Measurements from ENCODE around the gene FADS2.

The FADS2 gene

GRCh38 chr11:61905801-61906521 lies 77.9 kb downstream of the FADS2 start:
- POLR2A ChIA-PET: no interaction called here
- no peak for DNase-seq (ENCODE audit: extremely low spot score)
- CTCF ChIA-PET: no interaction called here
- no peak for TF ChIP-seq FOXK2 (IDR thresholded peaks at IDR 0.05)
- no peak for TF ChIP-seq BHLHE40 (IDR thresholded peaks at IDR 0.05; ENCODE audit: borderline replicate concordance)
- no peak for TF ChIP-seq SUZ12 (IDR thresholded peaks at IDR 0.05)
- TF ChIP-seq CTBP1 (IDR thresholded peaks at IDR 0.05; ENCODE audit: borderline replicate concordance): no peak
- TF ChIP-seq FOXM1 (IDR thresholded peaks at IDR 0.05; ENCODE audit: borderline replicate concordance): no peak

- no peak for DNase-seq (ENCODE audit: extremely low spot score)
- ChIA-PET CTCF (interaction anchor here (1.3 to 2.4 kb wide), 2 partner anchors 7 to 41 kb away, joined by 6 to 21 read pairs; no protein-coding TSS in a partner anchor), POLR2A (no interaction called here)
- TF ChIP-seq ARNT (IDR thresholded peaks at IDR 0.05): no peak
Observed at GRCh38 chr11:61906522-61906909, 78.4 kb downstream of the FADS2 start.

GRCh38 chr11:61907282-61907681 lies 79.2 kb downstream of the FADS2 start:
- TF ChIP-seq LEF1 (IDR thresholded peaks at IDR 0.05; ENCODE audit: borderline replicate concordance) (no peak), HDGF (IDR thresholded peaks at IDR 0.05; ENCODE audit: borderline replicate concordance) (no peak), NFRKB (IDR thresholded peaks at IDR 0.05) (no peak), TARDBP (IDR thresholded peaks at IDR 0.05) (no peak), FOXK2 (IDR thresholded peaks at IDR 0.05) (no peak), ZNF384 (IDR thresholded peaks at IDR 0.05) (no peak), PKNOX1 (IDR thresholded peaks at IDR 0.05) (no peak), SUZ12 (IDR thresholded peaks at IDR 0.05) (no peak), CTBP1 (IDR thresholded peaks at IDR 0.05; ENCODE audit: borderline replicate concordance) (no peak)
- ChIA-PET POLR2A (interaction anchor here (0.7 to 1.2 kb wide), 3 partner anchors 42 to 61 kb away, joined by 3 read pairs; partner anchors contain the start of gene FTH1), CTCF (interaction anchor here (1.3 to 2.4 kb wide), 2 partner anchors 8 to 40 kb away, joined by 6 to 21 read pairs; no protein-coding TSS in a partner anchor)

DNA sequence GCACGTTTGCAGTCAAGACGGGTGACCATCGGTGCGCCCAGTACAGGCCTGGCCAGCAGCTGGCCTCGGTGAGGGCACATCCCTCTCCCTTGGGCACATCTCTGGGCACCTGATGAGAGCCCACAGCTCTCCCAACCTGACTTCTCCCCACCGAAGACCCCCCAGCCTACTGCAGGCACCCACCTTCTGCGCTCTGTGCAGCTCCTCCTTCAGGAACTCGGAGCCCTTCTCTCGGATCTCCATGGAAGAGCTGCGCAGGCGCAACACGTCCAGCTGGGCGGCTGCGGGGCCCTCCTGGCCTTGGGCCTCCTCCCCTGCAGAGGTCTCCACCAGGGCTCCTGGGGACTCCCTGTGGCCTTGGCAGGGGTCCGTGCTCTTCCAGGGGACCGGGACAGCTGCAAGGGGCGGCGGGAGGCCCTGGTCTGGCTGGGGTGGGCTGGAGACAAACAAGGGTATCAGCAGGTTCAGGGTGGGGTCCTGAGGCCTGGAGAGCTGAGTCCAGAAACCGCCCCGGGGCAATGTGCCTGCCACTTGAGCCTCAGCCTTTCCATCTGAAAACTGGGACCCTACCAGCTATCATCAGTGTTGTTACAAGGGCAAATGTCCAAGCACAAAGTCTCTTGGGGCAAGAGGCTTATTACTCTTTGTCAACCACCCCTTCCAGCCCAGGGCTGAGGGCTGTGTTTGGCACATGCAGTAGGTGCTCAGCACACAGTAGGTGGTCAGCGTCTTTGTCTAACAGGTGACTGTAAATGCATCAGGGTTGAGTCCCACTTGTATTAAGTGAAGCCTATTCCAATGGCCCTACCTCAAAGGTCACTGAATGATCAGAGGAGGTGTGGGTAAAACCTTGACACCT lies 80.0 kb downstream of the FADS2 start:
- TF ChIP-seq NFRKB (IDR thresholded peaks at IDR 0.05): no peak
- no peak for TF ChIP-seq ELF4 (IDR thresholded peaks at IDR 0.05)
- no peak for TF ChIP-seq LEF1 (IDR thresholded peaks at IDR 0.05; ENCODE audit: borderline replicate concordance)
- no peak for TF ChIP-seq FOXK2 (IDR thresholded peaks at IDR 0.05)
- no peak for TF ChIP-seq BHLHE40 (IDR thresholded peaks at IDR 0.05; ENCODE audit: borderline replicate concordance)
- no peak for TF ChIP-seq TARDBP (IDR thresholded peaks at IDR 0.05)
- no peak for TF ChIP-seq PKNOX1 (IDR thresholded peaks at IDR 0.05)
- no peak for TF ChIP-seq ZNF384 (IDR thresholded peaks at IDR 0.05)
- TF ChIP-seq FOXA1 (IDR thresholded peaks at IDR 0.05): no peak
- no peak for DNase-seq (ENCODE audit: extremely low spot score)
- POLR2A ChIA-PET: interaction anchor here (0.7 to 1.2 kb wide), 4 partner anchors 41 to 60 kb away, joined by 3 read pairs; partner anchors contain the start of gene FTH1
- CTCF ChIA-PET: interaction anchor here (1.1 to 2.4 kb wide), 3 partner anchors 9 to 39 kb away, joined by 4 to 21 read pairs (median 6); no protein-coding TSS in a partner anchor

More at GRCh38 chr11:61907282-61907681, 79.2 kb downstream of the FADS2 start:
- no peak for DNase-seq (ENCODE audit: extremely low spot score)

DNA sequence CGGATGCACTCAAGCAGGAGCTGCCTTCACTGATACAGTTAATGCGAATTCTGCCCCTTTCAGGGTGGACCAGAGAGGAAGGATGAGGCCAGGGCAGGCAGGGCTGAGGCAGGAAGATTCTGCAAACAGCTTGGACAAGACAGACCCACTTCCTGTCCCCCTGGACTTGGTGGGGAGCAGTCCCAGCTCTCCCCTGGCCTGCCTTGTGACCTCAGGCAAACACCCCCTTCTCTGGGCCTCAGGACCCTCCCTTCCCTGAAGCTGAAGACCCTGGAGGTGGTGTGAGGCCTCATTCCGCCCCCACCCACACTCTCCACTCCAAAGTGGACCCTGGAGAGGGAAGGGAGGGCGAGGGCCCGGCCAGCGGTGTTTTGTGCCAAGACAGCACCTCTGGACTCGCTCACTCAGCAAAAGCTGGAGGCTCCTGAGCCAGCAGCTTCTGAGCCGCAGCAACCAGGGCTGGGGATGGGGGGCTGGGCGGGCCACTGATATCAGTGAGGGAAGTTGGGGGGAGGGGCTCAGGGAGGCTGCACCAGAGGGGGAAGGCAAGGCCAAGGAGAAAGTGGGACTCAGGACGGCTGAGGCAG lies 80.7 kb downstream of the FADS2 start:
- ChIA-PET CTCF (interaction anchor here (0.6 to 2.4 kb wide), 3 partner anchors 10 to 11 kb away, joined by 4 to 21 read pairs (median 5); no protein-coding TSS in a partner anchor), POLR2A (interaction anchor here (1.0 to 1.2 kb wide), 2 partner anchors 41 to 59 kb away, joined by 3 read pairs; no protein-coding TSS in a partner anchor)
- TF ChIP-seq BHLHE40 (IDR thresholded peaks at IDR 0.05; ENCODE audit: borderline replicate concordance) (no peak), SUZ12 (IDR thresholded peaks at IDR 0.05) (no peak), NFRKB (IDR thresholded peaks at IDR 0.05) (no peak), SP1 (IDR thresholded peaks at IDR 0.05) (no peak), ARNT (IDR thresholded peaks at IDR 0.05) (no peak), CTBP1 (IDR thresholded peaks at IDR 0.05; ENCODE audit: borderline replicate concordance) (no peak), FOXM1 (IDR thresholded peaks at IDR 0.05; ENCODE audit: borderline replicate concordance) (no peak), LEF1 (IDR thresholded peaks at IDR 0.05; ENCODE audit: borderline replicate concordance) (no peak), L3MBTL2 (conservative IDR thresholded peaks at IDR 0.05) (no peak), ELF4 (IDR thresholded peaks at IDR 0.05) (no peak), TARDBP (IDR thresholded peaks at IDR 0.05) (no peak), PKNOX1 (IDR thresholded peaks at IDR 0.05) (no peak), FOXK2 (IDR thresholded peaks at IDR 0.05) (no peak), ZNF384 (IDR thresholded peaks at IDR 0.05) (no peak)
- no peak for DNase-seq (ENCODE audit: extremely low spot score)

Measured in HEK293T (cell line).